ENCODE data around the gene CASTOR1.

DNA sequence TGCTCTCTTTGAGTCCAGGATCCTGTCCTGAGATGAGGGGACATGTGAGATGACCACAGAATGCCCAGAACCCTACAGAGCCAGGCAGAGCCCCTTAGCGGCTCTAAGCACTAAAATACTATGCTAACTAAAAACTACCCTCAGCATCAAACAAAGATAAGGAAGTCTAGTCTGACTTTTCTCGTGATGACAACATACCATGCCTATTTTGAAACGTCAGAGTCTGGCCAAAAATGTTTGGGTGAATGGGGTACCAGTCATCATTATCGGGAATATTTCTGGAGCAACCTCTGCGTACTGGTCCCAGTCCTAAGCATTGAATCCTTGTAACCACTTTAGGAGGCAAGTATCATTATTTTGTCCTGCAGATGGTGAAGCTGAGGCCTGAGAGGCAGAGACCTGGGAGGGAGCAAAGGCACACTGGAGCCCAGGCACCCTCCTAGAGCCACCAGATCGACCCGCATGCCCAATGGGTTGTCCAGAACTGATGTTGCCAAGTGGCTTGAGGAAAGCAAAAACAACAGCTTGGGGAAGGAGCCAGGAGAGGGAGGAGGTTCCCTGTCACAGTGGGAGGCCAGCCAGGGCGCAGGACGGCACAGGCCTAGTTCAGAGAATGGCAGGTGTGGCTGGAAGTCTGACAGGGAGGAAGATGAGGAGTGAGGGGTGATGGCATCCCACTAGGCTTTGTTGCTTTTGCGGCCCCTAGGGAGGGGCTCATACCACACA lies 15.4 kb downstream of the CASTOR1 start:
- no peak for TF ChIP-seq CTCF (IDR thresholded peaks at IDR 0.05; ENCODE audit: insufficient read depth, low read length, poor library complexity, severe bottlenecking)
- TF ChIP-seq EZH2phosphoT487 (conservative IDR thresholded peaks at IDR 0.05; ENCODE audit: low read length) = no peak

Data from SU-DHL-6 (cell line).